GM23338 (cell line): ENCODE measurements around the gene LTA4H. TPM values are rescaled to one million over a fixed set of nuclear protein-coding genes. Genes with fewer than 3 reads are reported as not detected.

Experiments
- ATAC-seq: fragments of 200-7000 bp; cut with Tn5 transposase; 3 replicates; pipeline ENCODE4 v1.9.1; 2020
- DNase-seq: peaks from one replicate; pipeline ENCODE4 v3.0.0-alpha.2; 2015; ENCODE audit warnings: low spot score
- H2AFZ ChIP-seq: fragments of 200-600 bp; sonication (generic); 2 replicates; pipeline ENCODE4 v1.8.0; 2016; ENCODE audit warnings: antibody characterized with exemption, mild to moderate bottlenecking, moderate library complexity
- H3F3A ChIP-seq: fragments of 200-600 bp; sonication (generic); replicated peaks from 2 replicates; pipeline ENCODE4 v1.8.0; 2017; ENCODE audit warnings: antibody characterized with exemption, mixed run types, low read depth
- H3K27ac ChIP-seq: fragments of 200-600 bp; sonication (generic); 2 replicates; pipeline ENCODE4 v1.6.1; 2016; ENCODE audit warnings: low read depth
- H3K27me3 ChIP-seq: fragments of 200-600 bp; sonication (generic); 2 replicates; pipeline ENCODE4 v1.8.0; 2016; ENCODE audit warnings: mild to moderate bottlenecking, mixed run types, moderate library complexity; ENCODE audit not compliant: insufficient read depth
- H3K36me3 ChIP-seq: fragments of 200-600 bp; sonication (generic); 2 replicates; pipeline ENCODE4 v1.8.0; 2016; ENCODE audit warnings: mild to moderate bottlenecking; ENCODE audit not compliant: insufficient read depth
- H3K4me1 ChIP-seq: fragments of 200-600 bp; sonication (generic); 2 replicates; pipeline ENCODE4 v1.8.0; 2016; ENCODE audit warnings: mild to moderate bottlenecking, moderate library complexity; ENCODE audit not compliant: insufficient read depth
- H3K4me2 ChIP-seq: fragments of 200-600 bp; sonication (generic); 2 replicates; pipeline ENCODE4 v1.7.1; 2017; ENCODE audit warnings: mixed run types
- H3K4me3 ChIP-seq: fragments of 200-600 bp; sonication (generic); 2 replicates; pipeline ENCODE4 v1.6.1; 2016; ENCODE audit warnings: mixed run types
- H3K79me2 ChIP-seq: fragments of 200-600 bp; sonication (generic); replicated peaks from 2 replicates; pipeline ENCODE4 v1.8.0; 2017; ENCODE audit warnings: mild to moderate bottlenecking; ENCODE audit not compliant: insufficient read depth
- H3K9me2 ChIP-seq: fragments of 200-600 bp; sonication (generic); 2 replicates; pipeline ENCODE4 v1.8.0; 2017; ENCODE audit not compliant: insufficient read depth
- H4K20me1 ChIP-seq: fragments of 200-600 bp; sonication (generic); replicated peaks from 2 replicates; pipeline ENCODE4 v1.8.0; 2017; ENCODE audit warnings: mild to moderate bottlenecking; ENCODE audit not compliant: insufficient read depth
- H3K27ac Mint-ChIP-seq: 2 replicates; pipeline ENCODE4 v1.8.0; 2020; ENCODE audit warnings: inconsistent platforms, mild to moderate bottlenecking, moderate library complexity, mixed read lengths
- H3K27me3 Mint-ChIP-seq: 3 replicates; pipeline ENCODE4 v1.8.0; 2022; ENCODE audit warnings: low read depth, mild to moderate bottlenecking, moderate library complexity, mixed read lengths, inconsistent platforms; ENCODE audit not compliant: insufficient read depth, poor library complexity
- H3K36me3 Mint-ChIP-seq: 3 replicates; pipeline ENCODE4 v1.8.0; 2021; ENCODE audit warnings: low read depth, mild to moderate bottlenecking, inconsistent platforms, moderate library complexity, mixed read lengths
- H3K4me1 Mint-ChIP-seq: 3 replicates; pipeline ENCODE4 v1.8.0; 2020; ENCODE audit warnings: mild to moderate bottlenecking, inconsistent platforms, mixed read lengths
- H3K4me3 Mint-ChIP-seq: 3 replicates; pipeline ENCODE4 v1.8.0; 2021; ENCODE audit warnings: moderate library complexity, mild to moderate bottlenecking, inconsistent platforms, mixed read lengths
- H3K9me3 Mint-ChIP-seq: 3 replicates; pipeline ENCODE4 v1.8.0; 2020; ENCODE audit warnings: moderate library complexity, mild to moderate bottlenecking, inconsistent platforms, mixed read lengths
- CREB1 ChIP-seq: fragments of 250-450 bp; sonication (Bioruptor Pico); IDR thresholded peaks from 2 replicates; pipeline ENCODE4 v1.5.0; 2020; ENCODE audit warnings: low read depth, mild to moderate bottlenecking, moderate library complexity
- CTCF ChIP-seq, 2 experiments: fragments of 200-600 bp in 1 of 2; sonication (generic) in 1 of 2; conservative IDR thresholded peaks; 2 replicates each; pipeline versions ENCODE4 v1.5.1 to v1.6.1; 2016 to 2017; ENCODE audit warnings: antibody characterized with exemption in 2 of 2, low read depth in 2 of 2, mild to moderate bottlenecking in 2 of 2, moderate library complexity in 1 of 2
- ETS1 ChIP-seq: IDR thresholded peaks from 2 replicates; pipeline ENCODE4 v1.6.1; 2016; ENCODE audit warnings: antibody characterized with exemption
- EZH2phosphoT487 ChIP-seq: fragments of 200-600 bp; sonication (generic); IDR thresholded peaks from one replicate; pipeline ENCODE4 v1.8.1; 2018; ENCODE audit warnings: antibody characterized with exemption; ENCODE audit not compliant: unreplicated experiment
- JUNB ChIP-seq: IDR thresholded peaks from one replicate; pipeline ENCODE4 v1.6.1; 2016; ENCODE audit warnings: antibody characterized with exemption; ENCODE audit not compliant: unreplicated experiment
- NANOG ChIP-seq: IDR thresholded peaks from 2 replicates; pipeline ENCODE4 v1.6.1; 2016; ENCODE audit warnings: antibody characterized with exemption, borderline replicate concordance
- REST ChIP-seq: IDR thresholded peaks from one replicate; pipeline ENCODE4 v1.6.1; 2018; ENCODE audit warnings: antibody characterized with exemption; ENCODE audit not compliant: unreplicated experiment
- ZNF462 ChIP-seq: fragments of 250-450 bp; sonication (Bioruptor Pico); IDR thresholded peaks from 2 replicates; pipeline ENCODE4 v1.5.0; 2020; ENCODE audit warnings: mild to moderate bottlenecking, moderate library complexity
- polyA plus RNA-seq: library from polyadenylated mRNA; unstranded; fragments of >200 nt; fragmentation: Nextera tagmentation; extraction: Ambion mirVana; gene quantifications from 2 replicates; pipeline ENCODE4 v1.2.1, GENCODE V29; 2016
- total RNA-seq: library from RNA; depleted of rRNA; stranded (reverse); fragments of >200 nt; shearing (Covaris generic); gene quantifications from 2 replicates; pipeline ENCODE4 v1.2.3, GENCODE V29; 2014

Gene LTA4H
- total and polyA plus RNA-seq, 2 experiments from 2014 or later, result 84.4 to 189 TPM

- Histone ChIP-seq H2AFZ (no peak overlapping the region), H3K4me3 (no peak overlapping the region), H3K79me2 (no peaks in the 10 kb centered on the region), H3K9me2 (peaks cover 7% of the 10 kb centered on the region; the same call in 1 of the 2 replicates), H3F3A (no peaks in the 10 kb centered on the region), H4K20me1 (no peaks in the 10 kb centered on the region), H3K27ac (no peak overlapping the region), H3K4me1 (no peaks in the 10 kb centered on the region), H3K27me3 (no peaks in the 10 kb centered on the region), H3K36me3 (no peaks in the 10 kb centered on the region), H3K4me2 (no peak overlapping the region)
- Mint-ChIP-seq H3K4me3 (no peak overlapping the region), H3K27ac (no peak overlapping the region), H3K27me3 (peaks cover 5% of the 10 kb centered on the region), H3K4me1 (no peaks in the 10 kb centered on the region), H3K36me3 (no peaks in the 10 kb centered on the region), H3K9me3 (peaks cover 11% of the 10 kb centered on the region; the same call in 2 of the 3 replicates)
- DNase-seq (no peak), ATAC-seq (no peak)
- no peak for TF ChIP-seq CTCF (conservative IDR thresholded peaks at IDR 0.05; ENCODE audit: low read depth in 2 of 2)
These were observed 16.5 kb upstream of the LTA4H start for GRCh38 chr12:96051756-96052485.

GRCh38 chr12:96050139-96050538 lies 14.8 kb upstream of the LTA4H start:
- no peak for ATAC-seq
- TF ChIP-seq ETS1 (no peak), REST (no peak), ZNF462 (no peak), EZH2phosphoT487 (no peak), NANOG (no peak), JUNB (no peak), CREB1 (CRISPR knock-in tag) (no peak)

More at GRCh38 chr12:96050139-96050538, 14.8 kb upstream of the LTA4H start:
- Mint-ChIP-seq H3K27me3 (peaks cover 2% of the 10 kb centered on the region), H3K4me3 (no peak overlapping the region), H3K9me3 (peaks cover 11% of the 10 kb centered on the region; the same call in 2 of the 3 replicates), H3K27ac (no peak overlapping the region), H3K36me3 (no peaks in the 10 kb centered on the region), H3K4me1 (peaks cover 5% of the 10 kb centered on the region; the same call in 2 of the 3 replicates)
- Histone ChIP-seq H3K79me2 (no peaks in the 10 kb centered on the region), H3K36me3 (no peaks in the 10 kb centered on the region), H3K9me2 (peaks cover 7% of the 10 kb centered on the region; the same call in 1 of the 2 replicates), H3K4me3 (no peak overlapping the region), H3K4me2 (no peak overlapping the region), H3K27me3 (no peaks in the 10 kb centered on the region), H3F3A (no peaks in the 10 kb centered on the region), H2AFZ (no peak overlapping the region), H3K4me1 (no peaks in the 10 kb centered on the region), H4K20me1 (no peaks in the 10 kb centered on the region), H3K27ac (no peak overlapping the region)
- no peak for DNase-seq
